ENCODE results near the gene PDAP1. TPM values are rescaled to one million over a fixed set of nuclear protein-coding genes. Genes with fewer than 3 reads are reported as not detected.

The PDAP1 gene
- total and polyA plus RNA-seq, 9 of the 15 experiments (the other 6 are each of a cell fraction or from before 2014, with no cell fraction given): 10.2 to 315 (median 129) TPM

DNA sequence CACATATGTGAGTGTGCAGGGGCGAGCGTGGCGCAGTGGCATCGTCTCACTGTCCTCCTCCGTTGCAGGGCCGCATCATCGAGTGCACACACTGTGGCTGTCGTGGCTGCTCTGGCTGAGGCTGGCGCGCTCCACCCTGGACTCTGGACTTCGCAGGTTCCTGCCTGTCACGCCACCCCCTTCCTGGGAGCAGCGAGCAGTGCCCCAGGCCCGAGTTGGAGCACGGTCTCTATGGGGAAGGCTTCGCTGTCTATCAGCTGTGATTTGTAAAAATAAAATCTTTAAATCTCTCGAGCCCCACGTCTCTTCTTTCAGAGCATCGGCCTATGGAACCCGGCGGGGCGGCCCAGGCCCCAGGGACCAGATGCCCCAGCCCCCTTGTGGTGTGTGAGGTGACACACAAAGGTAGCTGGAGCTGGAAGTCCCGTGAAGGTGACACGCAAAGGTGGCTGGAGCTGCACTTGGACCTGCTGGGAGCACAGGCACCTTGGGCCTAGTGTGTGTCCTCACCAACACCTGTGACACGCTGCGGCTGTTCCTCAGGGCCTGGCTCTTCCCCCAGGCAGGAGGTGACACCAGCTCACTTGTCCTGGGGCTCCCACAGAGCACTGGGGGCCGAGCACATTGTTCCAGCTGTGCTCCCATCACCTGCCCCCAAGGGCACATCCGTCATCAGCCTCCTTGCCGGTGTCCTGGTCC is 11.1 kb upstream of the PDAP1 start:
- intact Hi-C loops (cut with micrococcal nuclease): no loop called here
- FAIRE-seq (no peak), ATAC-seq (peak; percentile 10), DNase-seq (ENCODE audit: extremely low read depth in 1 of 4, low spot score in 3 of 4) (peak in 2 of 4 experiments; percentile 50 to 52)
- in situ Hi-C loops (cut with MboI): no loop called here
- ChIA-PET POLR2A (interaction anchor here (0.6 to 4.7 kb wide), 7 partner anchors 10 to 499 kb away, joined by 3 to 53 read pairs (median 3); partner anchors contain the start of genes BUD31, CPSF4, PDAP1 and PTCD1), CTCF (ENCODE audit: low intra/inter-chr PET ratio) (no interaction called here)
- Histone ChIP-seq H3K9me3 (replicated peaks; ENCODE audit: control insufficient read depth, insufficient read depth, low read depth, low read length) (no peaks in the 10 kb centered on the region), H3K9ac (ENCODE audit: insufficient read depth in 1 of 2, low read depth in 2 of 2, low read length in 2 of 2) (no peak overlapping the region; a peak in 1 of 4 replicates), H2AFZ (ENCODE audit: low read depth, low read length) (no peak overlapping the region), H3K36me3 (ENCODE audit: control insufficient read depth, insufficient read depth, low read length) (peaks cover 96% of the 10 kb centered on the region), H3K27me3 (ENCODE audit: control insufficient read depth in 2 of 2, insufficient read depth in 2 of 2, low read length in 2 of 2) (no peaks in the 10 kb centered on the region), H3K4me3 (no peak overlapping the region), H3K27ac (ENCODE audit: extremely low read depth, low read depth, low read length) (no peak overlapping the region), H3K9me1 (ENCODE audit: control insufficient read depth, insufficient read depth, low read length) (peaks cover 8% of the 10 kb centered on the region), H4K20me1 (replicated peaks; ENCODE audit: control insufficient read depth, insufficient read depth, low read length) (peaks cover 14% of the 10 kb centered on the region), H3K4me2 (ENCODE audit: insufficient read depth, low read length) (no peak overlapping the region), H3K4me1 (replicated peaks in 1 of 2; ENCODE audit: control insufficient read depth in 2 of 2, insufficient read depth in 2 of 2, low read length in 2 of 2) (peaks cover 9 to 29% of the 10 kb centered on the region in 2 experiments; a peak in 4 of 5 replicates), H3K79me2 (ENCODE audit: control insufficient read depth, insufficient read depth, low read length) (peaks cover 9% of the 10 kb centered on the region; the same call in 1 of the 3 replicates)
- TF ChIP-seq FIP1L1 (IDR thresholded peaks at IDR 0.05; ENCODE audit: low read depth, low read length, poor library complexity, severe bottlenecking) (peak; percentile 21), ZNF766 (CRISPR knock-in tag; conservative IDR thresholded peaks at IDR 0.05) (no peak), NR4A1 (CRISPR knock-in tag; IDR thresholded peaks at IDR 0.05) (no peak), NR4A1 (tag; IDR thresholded peaks at IDR 0.05) (no peak), POLR2G (IDR thresholded peaks at IDR 0.05; ENCODE audit: low read depth, low read length) (peak; percentile 69), POLR2AphosphoS5 (IDR thresholded peaks at IDR 0.05; ENCODE audit: control insufficient read depth, insufficient read depth, low read depth, low read length) (0 out of 2 replicates have a peak, but pooled peaks have one; percentile 7), STAG1 (CRISPR knock-in tag; IDR thresholded peaks at IDR 0.05; ENCODE audit: borderline replicate concordance) (no peak), MYBL2 (IDR thresholded peaks at IDR 0.05; ENCODE audit: low read depth) (no peak), MYBL2 (CRISPR knock-in tag; IDR thresholded peaks at IDR 0.05; ENCODE audit: borderline replicate concordance) (no peak), GABPB2 (CRISPR knock-in tag; conservative IDR thresholded peaks at IDR 0.05) (no peak), ZNF696 (CRISPR knock-in tag; conservative IDR thresholded peaks at IDR 0.05) (no peak), PPARD (CRISPR knock-in tag; IDR thresholded peaks at IDR 0.05) (no peak), SUPT5H (IDR thresholded peaks at IDR 0.05) (0 out of 2 replicates have a peak, but pooled peaks have one; percentile 30), POLR2B (IDR thresholded peaks at IDR 0.05; ENCODE audit: low read depth, partially characterized antibody) (peak; percentile 40), ZNF311 (CRISPR knock-in tag; IDR thresholded peaks at IDR 0.05) (no peak), ZNF431 (CRISPR knock-in tag; IDR thresholded peaks at IDR 0.05) (no peak), BHLHE40 (IDR thresholded peaks at IDR 0.05; ENCODE audit: low read length) (no peak), ZNF316 (IDR thresholded peaks at IDR 0.05) (no peak), RBFOX2 (IDR thresholded peaks at IDR 0.05; ENCODE audit: low read depth, low read length) (peak; percentile 66), POLR2A (conservative IDR thresholded peaks at IDR 0.05) (peak; percentile 29; the same call in 1 of the 2 replicates)
- TF ChIP-seq, protein P1, sequence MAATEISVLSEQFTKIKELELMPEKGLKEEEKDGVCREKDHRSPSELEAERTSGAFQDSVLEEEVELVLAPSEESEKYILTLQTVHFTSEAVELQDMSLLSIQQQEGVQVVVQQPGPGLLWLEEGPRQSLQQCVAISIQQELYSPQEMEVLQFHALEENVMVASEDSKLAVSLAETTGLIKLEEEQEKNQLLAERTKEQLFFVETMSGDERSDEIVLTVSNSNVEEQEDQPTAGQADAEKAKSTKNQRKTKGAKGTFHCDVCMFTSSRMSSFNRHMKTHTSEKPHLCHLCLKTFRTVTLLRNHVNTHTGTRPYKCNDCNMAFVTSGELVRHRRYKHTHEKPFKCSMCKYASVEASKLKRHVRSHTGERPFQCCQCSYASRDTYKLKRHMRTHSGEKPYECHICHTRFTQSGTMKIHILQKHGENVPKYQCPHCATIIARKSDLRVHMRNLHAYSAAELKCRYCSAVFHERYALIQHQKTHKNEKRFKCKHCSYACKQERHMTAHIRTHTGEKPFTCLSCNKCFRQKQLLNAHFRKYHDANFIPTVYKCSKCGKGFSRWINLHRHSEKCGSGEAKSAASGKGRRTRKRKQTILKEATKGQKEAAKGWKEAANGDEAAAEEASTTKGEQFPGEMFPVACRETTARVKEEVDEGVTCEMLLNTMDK (IDR thresholded peaks at IDR 0.05; ENCODE audit: borderline replicate concordance, insufficient read depth, low read depth, low read length, poor library complexity, severe bottlenecking): no peak
- 88% methylated on average over 29 of the region's 29 CpGs for WGBS (ENCODE audit: insufficient coverage, low coverage, missing lambda C conversion rate)
- TSS peak; percentile 23 for BruUV-seq (replicated peaks)

Measured in K562 (cell line).